Esophagus muscularis mucosa (tissue), 3 donors: ENCODE measurements around the gene S100A9.

Experiments used
- CTCF ChIP-seq, 3 experiments: fragments of 200-600 bp in 2 of 3; fragments of 450-650 bp in 1 of 3; sonication (generic) in 2 of 3; IDR thresholded peaks; one replicate each; pipeline ENCODE4 v1.5.1; 2017 to 2019; ENCODE audit warnings: antibody characterized with exemption in 3 of 3, mild to moderate bottlenecking in 2 of 3, moderate library complexity in 1 of 3
- EP300 ChIP-seq: sonication (generic); formaldehyde crosslinking; IDR thresholded peaks from one replicate; pipeline ENCODE4 v1.6.1; 2017; ENCODE audit warnings: antibody characterized with exemption

DNA sequence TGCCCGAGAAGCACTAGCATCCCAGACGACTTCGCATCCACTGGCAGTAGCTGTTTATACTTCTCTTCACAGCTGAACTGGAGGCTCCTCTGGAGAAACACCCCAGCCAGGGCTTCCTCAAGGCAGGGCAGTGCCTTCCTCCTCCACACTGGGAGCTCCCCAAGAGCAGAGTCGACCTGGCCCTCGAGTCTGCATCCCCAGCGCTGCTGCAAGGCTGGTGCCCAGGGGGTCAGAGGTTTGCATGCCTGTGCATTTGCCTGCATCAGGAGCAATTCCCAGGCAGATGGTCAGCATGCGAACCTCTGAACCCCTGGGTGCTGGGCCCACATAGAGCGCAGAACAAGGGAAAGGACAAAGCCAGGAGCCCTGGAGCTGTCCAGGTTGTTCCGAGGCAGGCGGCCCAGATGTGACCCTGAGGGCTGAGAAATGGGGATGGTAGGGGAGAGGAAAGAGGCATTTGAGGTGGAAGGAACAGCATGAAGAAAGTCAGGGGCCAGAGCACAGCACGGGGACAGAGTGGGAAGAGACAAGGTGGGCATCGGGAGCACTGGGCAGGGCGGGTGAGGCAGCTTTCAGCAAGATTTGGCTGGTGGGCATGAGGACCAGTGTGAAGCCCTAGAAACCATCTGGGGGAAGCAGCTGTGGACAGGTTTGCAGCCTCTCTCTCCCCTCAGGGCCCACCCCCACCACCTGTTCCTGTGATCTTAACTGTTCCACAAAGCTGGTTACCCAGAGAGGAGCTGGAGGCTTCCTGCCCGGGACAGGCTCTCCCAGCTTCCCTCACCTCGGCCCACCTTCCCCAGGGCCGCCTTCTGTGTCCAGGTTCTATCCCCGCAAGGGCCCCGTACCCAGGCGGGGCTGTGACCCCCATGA, 39.6 kb downstream of the S100A9 start:
- no peak for TF ChIP-seq CTCF (IDR thresholded peaks at IDR 0.05)
- TF ChIP-seq EP300, result no peak
